Measurements from ENCODE around the gene HOXA6.

DNA sequence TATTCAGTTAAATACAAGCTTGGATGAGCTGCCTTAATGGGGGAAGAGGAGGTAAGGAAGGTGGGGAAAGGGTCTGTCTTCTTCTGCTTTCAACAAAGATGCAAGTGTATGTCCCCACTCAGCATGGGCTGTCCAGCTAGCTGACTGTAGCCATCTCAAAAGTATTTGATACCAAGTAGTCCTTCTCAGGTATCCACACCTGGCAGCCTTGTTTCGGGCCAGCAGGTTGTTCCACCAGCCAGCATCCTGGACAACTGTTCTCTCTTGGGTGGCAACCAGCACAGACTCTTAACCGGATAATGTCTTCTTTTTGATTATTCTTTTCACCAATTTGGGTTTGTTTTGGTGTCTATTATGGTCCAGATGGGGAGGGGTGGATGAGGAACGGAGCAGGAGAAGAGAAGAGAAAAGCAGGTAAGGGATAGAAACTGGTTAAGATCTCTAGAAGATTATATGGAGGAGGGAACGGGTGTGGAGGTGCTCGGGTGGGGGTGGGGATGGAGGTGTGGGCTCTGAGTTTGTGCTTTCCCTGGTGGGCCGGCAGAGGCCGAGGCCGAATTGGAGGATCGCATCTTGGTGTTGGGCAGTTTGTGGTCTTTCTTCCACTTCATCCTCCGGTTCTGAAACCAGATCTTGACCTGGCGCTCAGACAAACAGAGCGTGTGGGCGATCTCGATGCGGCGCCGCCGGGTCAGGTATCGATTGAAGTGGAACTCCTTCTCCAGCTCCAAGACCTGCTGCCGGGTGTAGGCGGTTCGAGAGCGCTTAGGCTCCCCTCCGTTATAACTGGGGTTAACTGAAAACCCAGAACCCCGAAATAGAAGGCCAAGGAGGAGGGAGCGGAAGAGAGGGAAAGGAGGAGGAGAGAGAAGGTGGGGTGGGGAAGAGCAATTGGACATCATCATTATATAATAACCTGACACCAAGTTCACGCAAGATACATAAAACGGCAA is 18.5 kb downstream of the HOXA6 start:
- TF ChIP-seq, protein P1, sequence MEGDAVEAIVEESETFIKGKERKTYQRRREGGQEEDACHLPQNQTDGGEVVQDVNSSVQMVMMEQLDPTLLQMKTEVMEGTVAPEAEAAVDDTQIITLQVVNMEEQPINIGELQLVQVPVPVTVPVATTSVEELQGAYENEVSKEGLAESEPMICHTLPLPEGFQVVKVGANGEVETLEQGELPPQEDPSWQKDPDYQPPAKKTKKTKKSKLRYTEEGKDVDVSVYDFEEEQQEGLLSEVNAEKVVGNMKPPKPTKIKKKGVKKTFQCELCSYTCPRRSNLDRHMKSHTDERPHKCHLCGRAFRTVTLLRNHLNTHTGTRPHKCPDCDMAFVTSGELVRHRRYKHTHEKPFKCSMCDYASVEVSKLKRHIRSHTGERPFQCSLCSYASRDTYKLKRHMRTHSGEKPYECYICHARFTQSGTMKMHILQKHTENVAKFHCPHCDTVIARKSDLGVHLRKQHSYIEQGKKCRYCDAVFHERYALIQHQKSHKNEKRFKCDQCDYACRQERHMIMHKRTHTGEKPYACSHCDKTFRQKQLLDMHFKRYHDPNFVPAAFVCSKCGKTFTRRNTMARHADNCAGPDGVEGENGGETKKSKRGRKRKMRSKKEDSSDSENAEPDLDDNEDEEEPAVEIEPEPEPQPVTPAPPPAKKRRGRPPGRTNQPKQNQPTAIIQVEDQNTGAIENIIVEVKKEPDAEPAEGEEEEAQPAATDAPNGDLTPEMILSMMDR (IDR thresholded peaks at IDR 0.05) = no peak
- no peak for TF ChIP-seq POLR2A (IDR thresholded peaks at IDR 0.05)

Measured in lower leg skin (tissue), 3 donors.